Endothelial cell of umbilical vein (primary cell): ENCODE data around the gene SMARCA4. TPM values are rescaled to one million over a fixed set of nuclear protein-coding genes. Genes with fewer than 3 reads are reported as not detected.

Experiments used
- BruUV-seq: library from RNA; stranded (reverse); fragments of 400-500 nt; replicated peaks from 2 replicates; lab custom pipeline; 2021; lab: Mats Ljungman, UMichigan
- CTCF ChIA-PET: fragments of 300-600, 350-600 bp; sonication (Branson Sonifier 250); formaldehyde crosslinking; loops from one replicate; lab custom pipeline; 2021; ENCODE audit warnings: antibody characterized with exemption, inconsistent platforms; lab: Charles Lee
- POLR2A ChIA-PET: fragments of 300-600, 350-600 bp; sonication (Branson Sonifier 250); formaldehyde crosslinking; loops from one replicate; lab custom pipeline; 2021; ENCODE audit warnings: antibody characterized with exemption, inconsistent platforms; lab: Charles Lee
- DNase-seq: peaks from one replicate; pipeline ENCODE4 v3.0.0-alpha.2; 2011; ENCODE audit warnings: low read depth, low spot score
- FAIRE-seq: peaks from 2 replicates; lab custom pipeline; 2011; peaks lifted over from hg19 to GRCh38; lab: Jason Lieb, UNC
- H2AFZ ChIP-seq: 2 replicates; pipeline ENCODE4 v1.6.0; 2012; ENCODE audit warnings: low read depth, low read length, control low read depth, inconsistent platforms
- H3K27ac ChIP-seq: 2 replicates; pipeline ENCODE4 v1.5.1; 2011; ENCODE audit warnings: low read depth, mild to moderate bottlenecking, control low read depth, low read length, moderate library complexity; ENCODE audit not compliant: insufficient read depth
- H3K27me3 ChIP-seq, 2 experiments: 2 replicates each; pipeline versions ENCODE4 v1.6.0 to v1.6.1; 2011; ENCODE audit warnings: low read length in 2 of 2, mixed read lengths in 1 of 2; ENCODE audit not compliant: control insufficient read depth in 2 of 2, insufficient read depth in 2 of 2
- H3K36me3 ChIP-seq, 2 experiments: 2 replicates in 1 of 2; 3 replicates in 1 of 2; pipeline ENCODE4 v1.5.1; 2011; ENCODE audit warnings: low read length in 2 of 2, mild to moderate bottlenecking in 1 of 2, moderate library complexity in 1 of 2; ENCODE audit not compliant: control insufficient read depth in 2 of 2, insufficient read depth in 2 of 2; ENCODE audit errors: extremely low read depth in 1 of 2
- H3K4me1 ChIP-seq: 3 replicates; pipeline ENCODE4 v1.5.1; 2011; ENCODE audit warnings: mild to moderate bottlenecking, low read length; ENCODE audit not compliant: control insufficient read depth, insufficient read depth; ENCODE audit errors: extremely low read depth
- H3K4me2 ChIP-seq: 2 replicates; pipeline ENCODE4 v1.6.1; 2011; ENCODE audit warnings: low read length, control low read depth, mixed read lengths; ENCODE audit not compliant: insufficient read depth
- H3K4me3 ChIP-seq, 3 experiments: fragments of 200-600 bp in 1 of 3; sonication (generic), shearing (Covaris generic) in 1 of 3; replicated peaks in 1 of 3; 2 replicates each; pipeline ENCODE4 v1.5.1; 2011 to 2016; ENCODE audit warnings: control low read depth in 3 of 3, low read length in 3 of 3, mild to moderate bottlenecking in 2 of 3, inconsistent platforms in 1 of 3, low read depth in 1 of 3, moderate library complexity in 1 of 3; ENCODE audit not compliant: insufficient read depth in 1 of 3
- H3K79me2 ChIP-seq: 2 replicates; pipeline ENCODE4 v1.6.0; 2012; ENCODE audit warnings: low read length, inconsistent platforms; ENCODE audit not compliant: control insufficient read depth, insufficient read depth
- H3K9ac ChIP-seq: replicated peaks from 2 replicates; pipeline ENCODE3; 2011; ENCODE audit warnings: low read length, control low read depth; ENCODE audit not compliant: insufficient read depth; ENCODE audit errors: extremely low read depth
- H3K9me1 ChIP-seq: replicated peaks from 3 replicates; pipeline ENCODE4 v1.6.0; 2011; ENCODE audit warnings: mild to moderate bottlenecking, low read length; ENCODE audit not compliant: control insufficient read depth, insufficient read depth; ENCODE audit errors: extremely low read depth
- H3K9me3 ChIP-seq: replicated peaks from 2 replicates; pipeline ENCODE4 v1.5.1; 2012; ENCODE audit warnings: low read length, inconsistent platforms; ENCODE audit not compliant: control insufficient read depth, insufficient read depth
- H4K20me1 ChIP-seq: replicated peaks from 2 replicates; pipeline ENCODE3; 2011; ENCODE audit warnings: mild to moderate bottlenecking, low read length; ENCODE audit not compliant: control insufficient read depth, insufficient read depth; ENCODE audit errors: extremely low read depth
- CTCF ChIP-seq, 2 donors: IDR thresholded peaks; 1 replicate in 1 of 2; 2 replicates in 1 of 2; pipeline ENCODE4 v1.5.1; 2011; ENCODE audit warnings: low read length in 2 of 2, mild to moderate bottlenecking in 2 of 2, moderate library complexity in 2 of 2, control low read depth in 1 of 2, inconsistent platforms in 1 of 2, low read depth in 1 of 2; ENCODE audit not compliant: insufficient read depth in 1 of 2; ENCODE audit errors: extremely low read depth in 1 of 2
- GATA2 ChIP-seq: IDR thresholded peaks from 2 replicates; pipeline ENCODE4 v1.7.0; 2011; ENCODE audit warnings: low read depth, mild to moderate bottlenecking, moderate library complexity, mixed read lengths, low read length; ENCODE audit not compliant: insufficient read length, insufficient read depth
- JUN ChIP-seq: IDR thresholded peaks from 2 replicates; pipeline ENCODE4 v1.6.1; 2011; ENCODE audit warnings: borderline replicate concordance, low read depth; ENCODE audit not compliant: insufficient read length, insufficient read depth
- dilution Hi-C: fragments of 300-500 bp; cut with MboI; formaldehyde crosslinking; loops from one replicate; pipeline ENCODE4 v1.15.0; 2019; ENCODE audit warnings: low sequenced_read_pairs; ENCODE audit not compliant: extremely low pct_ligation_motif_present
- intact Hi-C: fragments of 100-400 bp; cut with micrococcal nuclease; formaldehyde crosslinking; loops from one replicate; pipeline ENCODE4 v1.10.0; 2022
- polyA plus RNA-seq, 4 experiments: library from polyadenylated mRNA; depleted of rRNA in 3 of 4; stranded (reverse) in 3 of 4; unstranded in 1 of 4; fragments of >200 nt; gene quantifications; 2 replicates each; pipeline versions ENCODE4 v1.2.1 to v1.2.3, GENCODE V29; 2011 to 2012; ENCODE audit warnings: missing spikeins in 1 of 4
- total RNA-seq: library from RNA; stranded (reverse); gene quantifications from 2 replicates; pipeline ENCODE4 v1.2.3, GENCODE V29; 2021

The SMARCA4 gene
- total and polyA plus RNA-seq, 2 donors (not counting 3 experiments of a cell fraction or from before 2014, with no cell fraction given), result 65.0 to 177 TPM

- dilution Hi-C loops, result no loop called here
- POLR2A ChIA-PET, result no interaction called here
Observed at GRCh38 chr19:10924597-10924996, 36.2 kb upstream of the SMARCA4 start.

More at GRCh38 chr19:10924597-10924996, 36.2 kb upstream of the SMARCA4 start:
- no TSS peak for BruUV-seq
- H3K9me1 ChIP-seq, result no peaks in the 10 kb centered on the region
- no peak for DNase-seq
- H2AFZ ChIP-seq, result no peak overlapping the region
- no peaks in the 10 kb centered on the region for H4K20me1 ChIP-seq
- no peak for TF ChIP-seq JUN
- no peak for TF ChIP-seq GATA2
- TF ChIP-seq CTCF (IDR thresholded peaks at IDR 0.05; ENCODE audit: extremely low read depth in 1 of 2, insufficient read depth in 1 of 2, low read depth in 1 of 2, low read length in 2 of 2), result no peak
- CTCF ChIA-PET, result no interaction called here
- no peak overlapping the region for H3K4me2 ChIP-seq
- peaks cover 0 to 40% of the 10 kb centered on the region in 2 experiments for H3K36me3 ChIP-seq
- no peak overlapping the region for H3K27ac ChIP-seq
- H3K9me3 ChIP-seq, result no peaks in the 10 kb centered on the region
- intact Hi-C loops, result no loop called here
- FAIRE-seq, result no peak
- H3K4me1 ChIP-seq, result peaks cover 5% of the 10 kb centered on the region
- H3K79me2 ChIP-seq, result peaks cover 17% of the 10 kb centered on the region
- no peaks in the 10 kb centered on the region for H3K27me3 ChIP-seq
- H3K4me3 ChIP-seq, result no peak overlapping the region
- H3K9ac ChIP-seq, result no peak overlapping the region
